Measurements from ENCODE around the gene LIN28A.

LIN28A gene

GRCh38 chr1:26468911-26469310 lies 58.3 kb downstream of the LIN28A start:
- no peak for ATAC-seq (ENCODE audit: insufficient read depth, low read depth)
- Histone ChIP-seq H3K4me1 (ENCODE audit: insufficient read depth, low read length) (peaks cover 35% of the 10 kb centered on the region), H3K4me3 (ENCODE audit: low read depth in 1 of 2, low read length in 2 of 2) (no peak overlapping the region), H3K79me2 (ENCODE audit: insufficient read depth, low read length) (peaks cover 35% of the 10 kb centered on the region), H3K4me2 (ENCODE audit: insufficient read depth, low read length) (no peak overlapping the region), H3K27ac (ENCODE audit: low read length) (no peak overlapping the region), H2AFZ (ENCODE audit: low read depth, low read length) (no peak overlapping the region), H3K9me3 (ENCODE audit: insufficient read depth, low read length, severe bottlenecking) (no peaks in the 10 kb centered on the region), H3K27me3 (ENCODE audit: insufficient read depth, low read length, poor library complexity) (no peaks in the 10 kb centered on the region), H4K20me1 (ENCODE audit: insufficient read depth, low read length) (peaks cover 25% of the 10 kb centered on the region), H3K36me3 (ENCODE audit: insufficient read depth, low read length) (peaks cover 65% of the 10 kb centered on the region), H3K9ac (ENCODE audit: low read depth, low read length) (no peak overlapping the region)
- TF ChIP-seq CTCF (IDR thresholded peaks at IDR 0.05; ENCODE audit: borderline replicate concordance, extremely low read depth, low read length, poor library complexity, severe bottlenecking) (no peak), EZH2 (IDR thresholded peaks at IDR 0.05; ENCODE audit: borderline replicate concordance, low read depth, low read length, severe bottlenecking) (no peak)
- DNase-seq = no peak

GRCh38 chr1:26469558-26469957 lies 58.9 kb downstream of the LIN28A start:
- no peak overlapping the region for H2AFZ ChIP-seq (ENCODE audit: low read depth, low read length)
- H3K27ac ChIP-seq (ENCODE audit: low read length) = no peak overlapping the region; the same call in 1 of the 2 replicates
- peaks cover 66% of the 10 kb centered on the region for H3K36me3 ChIP-seq (ENCODE audit: insufficient read depth, low read length)
- no peaks in the 10 kb centered on the region for H3K9me3 ChIP-seq (ENCODE audit: insufficient read depth, low read length, severe bottlenecking)
- no peaks in the 10 kb centered on the region for H3K27me3 ChIP-seq (ENCODE audit: insufficient read depth, low read length, poor library complexity)
- peaks cover 31% of the 10 kb centered on the region for H4K20me1 ChIP-seq (ENCODE audit: insufficient read depth, low read length)
- ATAC-seq (ENCODE audit: insufficient read depth, low read depth) (no peak), DNase-seq (no peak)
- H3K4me1 ChIP-seq (ENCODE audit: insufficient read depth, low read length) = peaks cover 41% of the 10 kb centered on the region
- H3K4me3 ChIP-seq (ENCODE audit: low read depth in 1 of 2, low read length in 2 of 2) = no peak overlapping the region
- no peak overlapping the region for H3K9ac ChIP-seq (ENCODE audit: low read depth, low read length)
- no peak for TF ChIP-seq EZH2 (IDR thresholded peaks at IDR 0.05; ENCODE audit: borderline replicate concordance, low read depth, low read length, severe bottlenecking)
- no peak for TF ChIP-seq CTCF (IDR thresholded peaks at IDR 0.05; ENCODE audit: borderline replicate concordance, extremely low read depth, low read length, poor library complexity, severe bottlenecking)
- peak overlapping the region; percentile 83; the same call in 1 of the 2 replicates for H3K4me2 ChIP-seq (ENCODE audit: insufficient read depth, low read length)
- H3K79me2 ChIP-seq (ENCODE audit: insufficient read depth, low read length) = peaks cover 41% of the 10 kb centered on the region

- no peak for ATAC-seq (ENCODE audit: insufficient read depth, low read depth)
- peak overlapping the region; percentile 100 for H3K9ac ChIP-seq (ENCODE audit: low read depth, low read length)
Observed at GRCh38 chr1:26470878-26471497, 60.4 kb downstream of the LIN28A start.

More at GRCh38 chr1:26470878-26471497, 60.4 kb downstream of the LIN28A start:
- no peak for TF ChIP-seq EZH2 (IDR thresholded peaks at IDR 0.05; ENCODE audit: borderline replicate concordance, low read depth, low read length, severe bottlenecking)
- TF ChIP-seq CTCF (IDR thresholded peaks at IDR 0.05; ENCODE audit: borderline replicate concordance, extremely low read depth, low read length, poor library complexity, severe bottlenecking) = no peak
- Histone ChIP-seq H3K79me2 (ENCODE audit: insufficient read depth, low read length) (peaks cover 47% of the 10 kb centered on the region), H3K4me3 (ENCODE audit: low read depth in 1 of 2, low read length in 2 of 2) (peak overlapping the region; percentile 44 to 72; a peak in 3 of 4 replicates), H3K4me1 (ENCODE audit: insufficient read depth, low read length) (peaks cover 48% of the 10 kb centered on the region), H3K27ac (ENCODE audit: low read length) (peak overlapping the region; percentile 90), H3K4me2 (ENCODE audit: insufficient read depth, low read length) (peak overlapping the region; percentile 83), H3K36me3 (ENCODE audit: insufficient read depth, low read length) (peaks cover 59% of the 10 kb centered on the region), H2AFZ (ENCODE audit: low read depth, low read length) (peak overlapping the region; percentile 69), H3K27me3 (ENCODE audit: insufficient read depth, low read length, poor library complexity) (no peaks in the 10 kb centered on the region), H3K9me3 (ENCODE audit: insufficient read depth, low read length, severe bottlenecking) (no peaks in the 10 kb centered on the region), H4K20me1 (ENCODE audit: insufficient read depth, low read length) (peaks cover 38% of the 10 kb centered on the region)
- no peak for DNase-seq
